ENCODE measurements around the gene USP33.
"Not testable (repeated sequence)": the region's sequence is repeated elsewhere in the genome, so short reads cannot be mapped to it uniquely, and the experiment has no call there.

USP33 gene

DNA sequence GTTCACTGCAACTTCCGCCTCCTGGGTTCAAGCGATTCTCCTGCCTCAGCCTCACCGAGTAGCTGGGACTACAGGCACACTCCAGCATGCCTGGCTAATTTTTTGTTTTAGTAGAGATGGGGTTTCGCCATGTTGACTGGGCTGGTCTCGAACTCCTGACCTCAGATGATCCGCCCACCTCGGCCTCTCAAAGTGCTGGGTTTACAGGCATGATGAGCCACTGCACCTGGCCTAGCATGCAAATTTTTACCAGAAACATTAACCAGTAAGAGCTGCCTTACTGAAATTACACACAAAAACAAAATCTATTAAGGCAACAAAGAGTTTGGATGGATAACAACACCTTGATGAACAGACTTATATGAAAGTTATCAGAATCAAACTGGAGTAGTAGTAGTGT lies 89.3 kb downstream of the USP33 start:
- no peak for DNase-seq

DNA sequence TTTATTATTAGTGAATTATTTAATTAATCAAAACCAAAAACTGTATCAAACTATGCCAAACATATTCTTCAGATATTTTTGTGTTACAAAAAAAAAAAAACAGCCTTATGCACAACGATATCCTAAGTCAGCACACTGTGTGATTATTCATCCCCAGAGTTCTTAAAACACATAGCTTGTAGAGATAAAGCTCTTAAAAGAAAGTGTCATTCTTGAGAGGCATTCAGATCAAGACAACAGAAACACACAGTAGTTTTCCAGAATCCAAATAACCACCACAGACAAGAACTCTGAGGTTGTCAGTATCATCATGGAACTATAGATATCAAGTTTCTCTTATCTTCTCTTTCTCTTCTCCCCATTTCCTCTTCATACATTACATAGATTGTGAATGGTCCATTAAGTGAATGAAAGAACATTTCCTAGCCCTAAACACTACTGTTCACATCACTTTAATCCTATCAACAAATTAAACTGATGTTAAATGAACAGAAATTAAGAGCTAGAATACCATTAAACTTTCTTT lies 90.7 kb downstream of the USP33 start:
- peak; percentile 48 for DNase-seq

DNA sequence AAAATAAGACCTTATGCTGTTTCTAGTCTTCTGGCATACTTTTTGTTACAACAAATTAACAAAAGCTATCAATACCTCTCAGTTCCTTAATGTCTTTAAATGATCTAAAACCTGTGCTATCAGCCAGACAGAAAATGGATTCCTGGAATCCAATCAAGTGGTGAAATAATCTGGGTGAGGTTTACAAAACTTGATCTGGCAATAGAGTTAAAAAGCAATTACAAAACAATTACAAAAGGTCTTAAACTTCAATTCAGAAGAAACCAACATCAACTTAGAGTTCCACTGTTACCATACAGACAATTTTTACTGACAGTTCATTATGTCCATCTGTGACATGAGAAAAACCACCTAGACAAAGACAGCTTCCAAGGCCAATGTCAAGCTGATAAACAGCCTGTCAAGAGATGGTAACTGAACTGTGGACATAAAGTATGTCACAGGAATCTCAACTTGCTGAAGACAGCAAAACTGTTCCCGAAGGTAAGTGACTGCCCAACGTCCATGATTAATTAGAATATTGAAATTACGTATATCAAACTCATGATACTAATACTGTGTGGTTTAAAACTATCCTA lies 94.6 kb downstream of the USP33 start:
- DNase-seq, result no peak

DNA sequence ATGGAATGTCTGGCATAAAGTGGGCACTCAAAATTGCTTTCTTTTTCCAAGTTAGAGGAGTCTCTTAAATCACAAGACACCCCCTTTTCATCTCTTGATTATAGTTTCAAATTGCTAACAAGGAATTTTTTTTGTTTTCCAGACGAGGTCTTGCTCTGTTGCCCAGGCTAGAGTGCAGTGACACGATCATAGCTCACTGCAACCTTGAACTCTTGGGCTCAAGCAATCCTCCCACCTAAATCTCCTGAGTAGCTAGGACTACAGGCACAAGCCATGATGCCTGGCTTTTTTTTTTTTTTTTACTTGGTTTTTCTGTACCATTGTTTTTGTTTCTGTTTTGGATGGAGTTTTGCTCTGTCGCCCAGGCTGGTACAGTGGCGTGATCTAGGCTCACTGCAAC lies 98.0 kb downstream of the USP33 start:
- DNase-seq, result no peak

DNA sequence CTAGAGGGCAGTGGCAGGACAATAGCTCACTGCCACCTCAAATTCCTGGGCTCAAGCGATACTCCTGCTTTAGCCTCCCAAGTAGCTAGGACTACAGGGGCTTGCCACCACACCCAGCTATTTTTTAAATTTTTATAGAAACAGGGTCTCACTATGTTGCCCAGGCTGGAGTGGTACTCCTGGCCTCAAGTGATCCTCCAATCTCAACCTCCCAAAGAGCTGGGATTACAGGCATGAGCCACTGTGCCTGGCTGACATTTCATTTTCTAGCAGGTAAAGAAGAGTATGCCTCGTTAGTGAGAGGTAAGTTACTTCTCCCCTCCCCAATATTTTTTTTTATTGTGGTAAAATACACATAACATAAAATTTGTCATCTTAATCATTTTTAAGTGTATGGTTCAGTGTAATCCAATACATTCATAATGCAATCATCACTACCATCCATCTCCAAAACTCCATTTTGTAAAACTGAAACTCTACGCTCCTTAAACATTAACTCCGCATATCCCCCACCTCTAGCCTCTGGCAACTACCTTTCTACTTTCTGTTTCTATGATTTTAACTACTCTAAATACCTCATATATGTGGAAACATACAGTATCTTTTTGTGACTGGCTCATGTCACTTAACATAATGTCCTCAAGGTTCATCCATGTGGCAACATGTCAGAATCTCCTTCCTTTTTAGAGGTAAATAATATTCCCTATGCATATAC lies 99.6 kb downstream of the USP33 start:
- no peak for DNase-seq

DNA sequence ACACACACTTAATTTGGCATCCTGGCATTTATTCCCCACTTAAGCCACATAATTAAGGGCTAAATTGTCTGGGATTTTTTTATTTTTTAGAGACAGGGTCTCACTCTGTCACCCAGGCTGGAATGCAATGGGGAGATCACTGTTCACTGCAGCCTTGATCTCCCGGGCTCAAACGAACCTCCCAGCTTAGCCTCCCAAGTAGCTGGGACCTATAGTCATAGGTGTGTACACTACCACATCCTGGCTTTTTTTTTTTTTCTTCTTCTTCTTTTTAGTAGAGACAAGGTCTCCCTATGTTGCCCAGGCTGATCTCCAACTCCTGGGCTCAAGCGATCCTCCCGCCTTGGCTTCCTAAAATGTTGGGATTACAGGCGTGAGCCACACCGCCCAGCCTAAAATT lies 101.4 kb downstream of the USP33 start:
- no peak for DNase-seq

DNA sequence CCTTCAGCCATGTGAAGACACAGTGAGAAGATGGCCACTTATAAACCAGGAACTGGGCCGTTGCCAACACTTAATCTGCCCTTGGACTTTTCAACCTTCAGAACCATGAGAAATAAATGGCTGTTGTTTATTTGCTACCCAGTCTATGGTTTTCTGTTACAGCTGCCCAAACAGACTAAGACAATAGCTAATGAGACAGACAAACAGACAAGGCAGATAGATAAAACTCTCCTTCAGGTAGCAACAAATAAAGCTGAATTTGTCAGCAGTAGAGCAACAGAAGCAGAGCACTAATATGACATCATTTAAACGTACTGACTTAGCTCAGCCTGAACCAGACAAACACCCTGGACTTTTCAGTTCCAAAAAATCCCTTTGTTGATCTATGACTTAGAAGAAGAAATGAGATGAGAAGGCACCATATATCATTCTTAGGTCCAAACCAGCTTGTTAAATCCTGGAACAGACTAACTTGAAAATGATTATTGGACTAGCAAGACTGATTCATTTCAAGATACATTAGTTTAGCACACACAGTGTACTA lies 104.1 kb downstream of the USP33 start:
- peak; percentile 26 for DNase-seq

DNA sequence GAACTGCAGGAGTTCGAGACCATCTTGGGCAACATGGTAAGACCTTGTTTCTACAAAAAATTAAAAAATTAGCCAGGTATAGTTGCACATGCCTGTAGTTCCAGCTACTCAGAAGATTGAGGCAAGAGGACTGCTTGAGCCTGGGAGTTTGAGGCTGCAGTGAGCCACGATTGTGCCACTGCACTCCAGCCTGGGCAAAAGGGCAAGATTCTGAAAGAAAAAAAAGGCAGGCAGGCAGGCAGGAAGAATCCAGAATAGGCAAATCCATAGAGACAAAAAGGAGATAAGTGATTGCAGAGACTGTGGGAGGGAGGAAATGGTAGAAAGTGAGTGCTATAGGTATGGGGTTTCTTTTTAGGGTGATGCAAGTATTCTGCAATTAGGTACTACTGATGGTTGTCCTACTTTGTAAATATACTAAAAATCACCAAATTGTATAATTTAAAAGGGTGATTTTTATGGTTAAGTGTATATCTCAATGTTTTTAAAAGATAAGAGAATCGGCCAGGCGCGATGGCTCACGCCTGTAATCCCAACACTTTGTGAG lies 106.6 kb downstream of the USP33 start:
- DNase-seq, result no peak

DNA sequence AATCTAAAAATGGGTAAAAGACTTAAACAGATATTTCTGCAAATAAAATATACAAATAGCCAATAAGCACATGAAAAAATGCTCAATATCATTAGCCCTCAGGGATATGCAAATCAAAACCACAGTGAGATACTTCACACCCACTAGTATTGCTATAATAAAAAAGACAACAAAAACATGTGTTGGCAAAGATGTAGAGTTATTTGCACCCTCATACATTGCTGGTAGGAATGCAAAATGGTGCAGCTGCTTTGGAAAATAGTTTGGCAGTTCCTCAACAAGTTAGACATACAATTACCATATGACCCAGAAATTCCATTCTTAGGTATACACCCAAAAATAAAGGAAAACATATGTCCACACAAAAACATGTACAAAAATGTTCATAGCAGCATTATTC lies 107.4 kb downstream of the USP33 start:
- DNase-seq, result no peak

DNA sequence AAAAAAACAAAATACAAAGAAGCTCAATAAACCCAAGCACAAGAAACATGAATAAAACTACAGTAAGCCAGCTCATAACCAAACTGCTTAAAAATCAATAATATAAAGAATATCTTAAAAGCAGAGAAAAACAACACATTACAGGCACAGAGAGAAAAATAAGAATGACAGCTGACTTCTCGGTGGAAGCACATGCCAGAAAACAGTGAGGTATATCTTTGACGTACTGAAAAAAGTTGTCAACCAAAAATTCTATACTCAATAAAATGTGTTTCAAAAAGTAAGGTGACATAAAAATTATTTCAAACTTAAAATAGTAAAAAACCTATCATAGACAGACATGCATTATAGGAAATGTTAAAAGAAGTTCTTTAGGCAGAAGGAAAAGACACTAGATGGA lies 110.5 kb downstream of the USP33 start:
- no peak for DNase-seq

DNA sequence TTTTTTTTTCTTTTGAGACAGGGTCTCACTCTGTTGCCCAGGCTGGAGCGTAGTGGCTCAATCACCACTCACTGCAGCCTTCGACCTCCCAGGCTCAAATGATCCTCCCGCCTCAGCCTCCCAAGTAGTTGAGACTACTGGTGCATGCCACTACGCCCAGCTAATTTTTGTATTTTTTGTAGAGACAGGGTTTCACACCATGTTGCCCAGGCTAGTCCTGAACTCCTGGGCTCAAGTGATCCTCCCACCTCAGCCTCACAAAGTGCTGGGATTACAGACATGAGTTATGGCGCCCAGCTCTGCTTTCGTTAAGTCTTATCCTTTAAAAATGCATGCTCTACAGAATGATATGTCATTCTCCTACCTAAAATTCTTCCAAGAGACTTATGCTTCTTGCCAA lies 113.4 kb downstream of the USP33 start:
- DNase-seq, result not testable (repeated sequence)
